22Rv1 (cell line): Measurements from ENCODE around the gene HDLBP.

Source experiments
- ZFX ChIP-seq: fragments of 450-650 bp; IDR thresholded peaks from 2 replicates; pipeline ENCODE4 v1.6.1; 2017; ENCODE audit warnings: antibody characterized with exemption, borderline replicate concordance
- TF ChIP-seq, protein P1 (sequence below): fragments of 450-650 bp; IDR thresholded peaks from 2 replicates; pipeline ENCODE4 v1.5.1; 2017; ENCODE audit warnings: mild to moderate bottlenecking

GRCh38 chr2:241275504-241275903, 40.0 kb downstream of the HDLBP start:
- TF ChIP-seq, protein P1, sequence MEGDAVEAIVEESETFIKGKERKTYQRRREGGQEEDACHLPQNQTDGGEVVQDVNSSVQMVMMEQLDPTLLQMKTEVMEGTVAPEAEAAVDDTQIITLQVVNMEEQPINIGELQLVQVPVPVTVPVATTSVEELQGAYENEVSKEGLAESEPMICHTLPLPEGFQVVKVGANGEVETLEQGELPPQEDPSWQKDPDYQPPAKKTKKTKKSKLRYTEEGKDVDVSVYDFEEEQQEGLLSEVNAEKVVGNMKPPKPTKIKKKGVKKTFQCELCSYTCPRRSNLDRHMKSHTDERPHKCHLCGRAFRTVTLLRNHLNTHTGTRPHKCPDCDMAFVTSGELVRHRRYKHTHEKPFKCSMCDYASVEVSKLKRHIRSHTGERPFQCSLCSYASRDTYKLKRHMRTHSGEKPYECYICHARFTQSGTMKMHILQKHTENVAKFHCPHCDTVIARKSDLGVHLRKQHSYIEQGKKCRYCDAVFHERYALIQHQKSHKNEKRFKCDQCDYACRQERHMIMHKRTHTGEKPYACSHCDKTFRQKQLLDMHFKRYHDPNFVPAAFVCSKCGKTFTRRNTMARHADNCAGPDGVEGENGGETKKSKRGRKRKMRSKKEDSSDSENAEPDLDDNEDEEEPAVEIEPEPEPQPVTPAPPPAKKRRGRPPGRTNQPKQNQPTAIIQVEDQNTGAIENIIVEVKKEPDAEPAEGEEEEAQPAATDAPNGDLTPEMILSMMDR = no peak
- TF ChIP-seq ZFX = no peak
